ENCODE data around the gene CDT1. TPM values are rescaled to one million over a fixed set of nuclear protein-coding genes. Genes with fewer than 3 reads are reported as not detected.

The CDT1 gene
- total and polyA plus RNA-seq, 5 donors = 0.27 to 3.1 (median 0.67) TPM

GRCh38 chr16:88856122-88856827, 52.7 kb downstream of the CDT1 start:
- peak overlapping the region; percentile 34 for H3K27ac ChIP-seq (ENCODE audit: low read length)
- intact Hi-C loops (cut with DNase I) = no loop called here
- H3K4me1 ChIP-seq (ENCODE audit: control insufficient read depth, insufficient read depth, low read length) = peaks cover 5% of the 10 kb centered on the region
- 12% methylated on average over 49 of the region's 53 CpGs for WGBS
- no peaks in the 10 kb centered on the region for H3K27me3 ChIP-seq (ENCODE audit: control insufficient read depth, insufficient read depth)
- H3K4me3 ChIP-seq (ENCODE audit: low read length) = peak overlapping the region; percentile 63
- no peaks in the 10 kb centered on the region for H3K9me3 ChIP-seq (ENCODE audit: control insufficient read depth, low read length)
- peak; percentile 7 to 24 for ATAC-seq
- DNase-seq = peak; percentile 44 to 80 (median 75)

GRCh38 chr16:88856828-88857727, 53.5 kb downstream of the CDT1 start, which contains the start of the genes GALNS and TRAPPC2L:
GALNS (minus strand) TSS chr16:88856947; CDS start chr16:88856877, 70 bp downstream.
TRAPPC2L (plus strand) TSS chr16:88857127; CDS start chr16:88857151, 24 bp downstream.
- H3K27me3 ChIP-seq (ENCODE audit: control insufficient read depth, insufficient read depth) = no peaks in the 10 kb centered on the region
- intact Hi-C loops (cut with DNase I) = no loop called here
- peaks cover 5% of the 10 kb centered on the region for H3K4me1 ChIP-seq (ENCODE audit: control insufficient read depth, insufficient read depth, low read length)
- H3K27ac ChIP-seq (ENCODE audit: low read length) = peak within 1 kb of the TSS; percentile 58
- peak; percentile 97 for ATAC-seq
- peak within 1 kb of the TSS; percentile 78 for H3K4me3 ChIP-seq (ENCODE audit: low read length)
- DNase-seq = peak; percentile 99 to 100 (median 100)
- under 1% methylated on average over 87 of the region's 87 CpGs for WGBS
- no peaks in the 10 kb centered on the region for H3K9me3 ChIP-seq (ENCODE audit: control insufficient read depth, low read length)

GRCh38 chr16:88857728-88858339, 54.2 kb downstream of the CDT1 start:
- no peaks in the 10 kb centered on the region for H3K9me3 ChIP-seq (ENCODE audit: control insufficient read depth, low read length)
- H3K4me1 ChIP-seq (ENCODE audit: control insufficient read depth, insufficient read depth, low read length) = peaks cover 5% of the 10 kb centered on the region
- H3K27me3 ChIP-seq (ENCODE audit: control insufficient read depth, insufficient read depth) = no peaks in the 10 kb centered on the region
- ATAC-seq (peak; percentile 69 to 70), DNase-seq (peak; percentile 80 to 94 (median 90))
- H3K4me3 ChIP-seq (ENCODE audit: low read length) = peak overlapping the region; percentile 78
- H3K27ac ChIP-seq (ENCODE audit: low read length) = peak overlapping the region; percentile 58
- intact Hi-C loops (cut with DNase I) = no loop called here
- WGBS = 16% methylated on average over 12 of the region's 12 CpGs

Other genes starting within 250 kb of the CDT1 start
- 10 to 100 TPM; 17.5 to 25.1 (median 21.2) TPM for gene ZC3H18, start 233.4 kb upstream of the CDT1 start, total RNA-seq
- gene ZC3H18, start 233.4 kb upstream of the CDT1 start, polyA plus RNA-seq = 19.6 TPM
- gene IL17C, start 165.2 kb upstream of the CDT1 start, total RNA-seq = not detected
- gene IL17C, start 165.2 kb upstream of the CDT1 start, polyA plus RNA-seq = not detected
- gene CYBA, start 152.7 kb upstream of the CDT1 start, total RNA-seq = 100 to 1,000 TPM in 1 of 4 donors, 10 to 100 TPM in 3; 53.9 to 101 (median 70.7) TPM
- 84.2 TPM for gene CYBA, start 152.7 kb upstream of the CDT1 start, polyA plus RNA-seq
- gene MVD, start 140.7 kb upstream of the CDT1 start, total RNA-seq = 10 to 100 TPM; 29.8 to 32.0 (median 31.2) TPM
- gene MVD, start 140.7 kb upstream of the CDT1 start, polyA plus RNA-seq = 35.9 TPM
- 1 to 10 TPM in 3 of 4 donors, under 1 TPM in 1; 0.39 to 2.8 (median 1.6) TPM for gene SNAI3, start 117.3 kb upstream of the CDT1 start, total RNA-seq
- gene SNAI3, start 117.3 kb upstream of the CDT1 start, polyA plus RNA-seq = 2.7 TPM
- 10 to 100 TPM; 15.0 to 23.8 (median 19.2) TPM for gene RNF166, start 97.4 kb upstream of the CDT1 start, total RNA-seq
- gene RNF166, start 97.4 kb upstream of the CDT1 start, polyA plus RNA-seq = 18.4 TPM
- 10 to 100 TPM; 11.1 to 16.3 (median 12.4) TPM for gene CTU2, start 97.3 kb upstream of the CDT1 start, total RNA-seq
- gene CTU2, start 97.3 kb upstream of the CDT1 start, polyA plus RNA-seq = 11.4 TPM
- gene PIEZO1, start 18.6 kb upstream of the CDT1 start, total RNA-seq = 10 to 100 TPM; 21.7 to 45.6 (median 29.8) TPM
- gene PIEZO1, start 18.6 kb upstream of the CDT1 start, polyA plus RNA-seq = 37.3 TPM
- 10 to 100 TPM; 40.8 to 65.8 (median 50.7) TPM for gene APRT, start 8.1 kb downstream of the CDT1 start, total RNA-seq
- 82.0 TPM for gene APRT, start 8.1 kb downstream of the CDT1 start, polyA plus RNA-seq
- 10 to 100 TPM; 17.6 to 22.3 (median 18.8) TPM for gene GALNS, start 53.2 kb downstream of the CDT1 start, total RNA-seq
- gene GALNS, start 53.2 kb downstream of the CDT1 start, polyA plus RNA-seq = 21.0 TPM
- 10 to 100 TPM; 45.5 to 61.5 (median 55.0) TPM for gene TRAPPC2L, start 53.3 kb downstream of the CDT1 start, total RNA-seq
- gene TRAPPC2L, start 53.3 kb downstream of the CDT1 start, polyA plus RNA-seq = 43.7 TPM
- not detected for gene PABPN1L, start 62.9 kb downstream of the CDT1 start, total RNA-seq
- not detected for gene PABPN1L, start 62.9 kb downstream of the CDT1 start, polyA plus RNA-seq
- 1 to 10 TPM; 5.6 to 8.5 (median 6.9) TPM for gene CBFA2T3, start 173.4 kb downstream of the CDT1 start, total RNA-seq
- gene CBFA2T3, start 173.4 kb downstream of the CDT1 start, polyA plus RNA-seq = 7.3 TPM